Ascending aorta (tissue), 2 donors: ENCODE measurements around the gene KIZ. TPM values are rescaled to one million over a fixed set of nuclear protein-coding genes. Genes with fewer than 3 reads are reported as not detected.

Experiments used
- DNase-seq, 2 donors: peaks; one replicate each; pipeline ENCODE4 v3.0.0-alpha.2; 2019; ENCODE audit warnings: low spot score in 2 of 2
- H3K27ac ChIP-seq, 2 donors: fragments of 200-600 bp; sonication (generic); one replicate each; pipeline ENCODE4 v1.5.1; 2016 to 2017; ENCODE audit warnings: mild to moderate bottlenecking in 1 of 2
- H3K27me3 ChIP-seq: fragments of 200-600 bp; sonication (generic); one replicate; pipeline ENCODE4 v1.5.1; 2017
- H3K36me3 ChIP-seq, 2 donors: fragments of 200-600 bp; sonication (generic); one replicate each; pipeline ENCODE4 v1.5.1; 2016
- H3K4me1 ChIP-seq, 2 donors: fragments of 200-600 bp; sonication (generic); one replicate each; pipeline ENCODE4 v1.5.1; 2016 to 2017; ENCODE audit warnings: mild to moderate bottlenecking in 1 of 2
- H3K4me3 ChIP-seq, 2 donors: fragments of 200-600 bp; sonication (generic); one replicate each; pipeline ENCODE4 v1.5.1; 2016 to 2017; ENCODE audit warnings: mild to moderate bottlenecking in 1 of 2
- H3K9me3 ChIP-seq, 2 donors: fragments of 200-600 bp; sonication (generic); one replicate each; pipeline ENCODE4 v1.5.1; 2016
- CTCF ChIP-seq, 3 experiments: fragments of 200-600 bp in 2 of 3; fragments of 450-650 bp in 1 of 3; sonication (generic) in 2 of 3; IDR thresholded peaks; one replicate each; pipeline ENCODE4 v1.5.1; 2016 to 2019; ENCODE audit warnings: antibody characterized with exemption in 3 of 3, mild to moderate bottlenecking in 1 of 3, moderate library complexity in 1 of 3
- intact Hi-C: fragments of 100-400 bp; cut with DNase I; formaldehyde crosslinking; loops from one replicate; pipeline ENCODE4 v1.15.1; 2023
- total RNA-seq: library from RNA; depleted of rRNA; stranded (reverse); fragments of >200 nt; gene quantifications from one replicate; pipeline ENCODE4 v1.1.0, GENCODE V29; 2016

Gene KIZ
- total RNA-seq, 1 donor from 2014 or later, result 7.8 TPM

GRCh38 chr20:21237956-21238799 lies 112.3 kb downstream of the KIZ start:
- Histone ChIP-seq H3K9me3 (no peaks in the 10 kb centered on the region), H3K27me3 (no peaks in the 10 kb centered on the region), H3K4me3 (no peak overlapping the region), H3K4me1 (peaks cover 0 to 3% of the 10 kb centered on the region in 2 donors), H3K36me3 (peaks cover 8 to 10% of the 10 kb centered on the region in 2 donors), H3K27ac (no peak overlapping the region)
- intact Hi-C loops, result loop anchor here (5.0 kb wide), 1 partner anchor 334 kb away; no protein-coding TSS in a partner anchor
- no peak for TF ChIP-seq CTCF (IDR thresholded peaks at IDR 0.05)
- no peak for DNase-seq

DNA sequence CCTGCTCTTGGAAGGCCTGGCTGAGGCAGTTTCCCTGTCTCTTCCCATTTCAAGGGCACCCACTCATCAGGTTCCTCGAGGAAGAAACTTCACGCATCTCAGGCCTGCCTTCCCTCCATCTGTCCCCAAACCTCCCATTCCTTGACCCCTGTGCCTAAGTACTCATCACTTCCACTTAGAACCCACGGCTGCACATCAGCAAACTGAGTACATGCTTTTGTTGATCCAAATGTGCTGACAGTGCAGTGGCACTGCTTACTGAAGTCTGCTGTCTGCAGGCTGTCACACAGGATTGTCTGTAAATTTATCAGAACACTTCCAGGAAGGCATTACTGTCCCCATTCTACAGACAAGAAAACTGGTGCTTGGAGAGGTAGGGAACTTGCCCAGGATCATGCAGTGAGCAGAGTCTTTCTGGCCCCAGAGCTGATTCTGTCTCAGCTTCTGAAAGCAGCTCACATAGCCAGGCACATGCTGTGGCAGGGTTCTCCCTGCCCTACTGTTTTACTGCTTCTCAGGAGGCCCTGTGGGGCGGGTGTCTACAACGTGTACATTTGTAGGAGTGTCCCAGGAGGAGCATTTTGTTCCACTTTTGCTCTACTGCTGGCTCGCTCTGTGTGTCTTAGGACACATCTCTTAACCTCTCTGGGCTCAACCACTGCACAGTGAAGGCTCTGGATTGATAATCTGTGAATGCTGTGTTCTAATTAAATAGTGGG lies 113.1 kb downstream of the KIZ start:
- peaks cover 0 to 3% of the 10 kb centered on the region in 2 donors for H3K4me1 ChIP-seq
- H3K9me3 ChIP-seq, result no peaks in the 10 kb centered on the region
- intact Hi-C loops, result loop anchor here (5.0 kb wide), 1 partner anchor 333 kb away; no protein-coding TSS in a partner anchor
- H3K4me3 ChIP-seq, result no peak overlapping the region
- no peaks in the 10 kb centered on the region for H3K27me3 ChIP-seq
- no peak overlapping the region for H3K27ac ChIP-seq
- H3K36me3 ChIP-seq, result peaks cover 8 to 9% of the 10 kb centered on the region in 2 donors
- no peak for TF ChIP-seq CTCF (IDR thresholded peaks at IDR 0.05)
- no peak for DNase-seq

DNA sequence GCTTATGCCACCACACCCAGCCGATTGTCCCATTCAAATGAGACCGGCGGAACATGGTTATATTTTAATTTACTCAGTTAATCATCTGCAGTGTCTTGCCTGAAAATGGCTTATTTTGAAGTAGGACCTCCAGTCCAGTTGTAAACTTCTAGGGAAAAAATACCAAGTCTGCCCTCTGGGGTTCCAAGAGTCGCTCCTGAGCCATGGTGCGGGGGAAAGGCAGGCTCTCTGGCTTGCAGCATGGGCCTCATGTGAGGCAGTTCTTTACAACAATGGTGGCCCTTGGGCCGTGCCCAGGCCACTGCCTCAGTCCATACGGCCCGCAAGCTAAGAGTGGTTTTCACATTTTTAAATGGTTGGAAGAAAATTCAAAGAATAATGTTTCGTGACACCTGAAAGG lies 114.5 kb downstream of the KIZ start:
- DNase-seq, result no peak
- Histone ChIP-seq H3K9me3 (no peaks in the 10 kb centered on the region), H3K27ac (no peak overlapping the region), H3K4me3 (no peak overlapping the region), H3K27me3 (no peaks in the 10 kb centered on the region), H3K36me3 (peaks cover 8 to 22% of the 10 kb centered on the region in 2 donors), H3K4me1 (peaks cover 0 to 3% of the 10 kb centered on the region in 2 donors)
- TF ChIP-seq CTCF (IDR thresholded peaks at IDR 0.05), result no peak
- intact Hi-C loops, result no loop called here

DNA sequence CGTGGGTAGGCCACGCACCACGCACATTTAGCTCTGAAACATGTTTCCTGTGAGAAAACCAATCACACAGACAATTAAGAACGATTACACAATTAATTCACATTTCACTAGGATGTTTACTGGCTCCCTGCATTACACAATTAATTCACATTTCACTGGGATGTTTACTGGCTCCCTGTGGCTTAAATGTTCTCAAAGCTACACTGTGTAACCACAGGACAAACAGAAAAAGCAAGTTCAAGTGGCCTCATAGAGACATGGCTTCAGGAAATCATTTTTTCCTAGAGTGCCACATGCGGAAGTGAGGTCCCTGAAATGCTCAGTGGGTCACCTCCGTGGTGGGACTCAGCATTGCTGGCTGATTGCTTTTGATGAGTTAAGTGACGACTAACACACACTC lies 115.5 kb downstream of the KIZ start:
- Histone ChIP-seq H3K27me3 (no peaks in the 10 kb centered on the region), H3K36me3 (peaks cover 8 to 26% of the 10 kb centered on the region in 2 donors), H3K9me3 (no peaks in the 10 kb centered on the region), H3K27ac (no peak overlapping the region), H3K4me3 (no peak overlapping the region), H3K4me1 (no peaks in the 10 kb centered on the region)
- TF ChIP-seq CTCF (IDR thresholded peaks at IDR 0.05), result no peak
- DNase-seq, result no peak
- intact Hi-C loops, result no loop called here

DNA sequence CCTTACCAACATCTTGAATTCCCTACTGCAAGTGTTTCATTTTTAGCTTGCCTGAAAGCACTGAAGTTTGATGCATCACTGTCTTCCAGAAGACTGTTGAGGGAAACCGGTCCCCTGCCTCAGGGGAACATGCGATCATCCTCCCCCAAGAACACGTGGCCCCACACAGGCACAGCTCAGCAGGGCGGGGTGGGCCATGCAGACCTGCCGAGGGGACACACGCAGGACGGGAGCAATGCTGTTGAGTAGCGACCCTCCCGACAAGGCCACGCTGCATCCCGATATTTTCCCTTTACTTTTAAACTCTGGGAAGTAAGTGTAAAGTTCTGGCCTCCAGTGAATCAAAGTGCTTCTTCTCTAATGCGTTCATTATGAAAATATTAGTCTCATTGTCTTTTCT lies 117.9 kb downstream of the KIZ start:
- Histone ChIP-seq H3K27ac (no peak overlapping the region), H3K4me1 (no peaks in the 10 kb centered on the region), H3K27me3 (no peaks in the 10 kb centered on the region), H3K4me3 (no peak overlapping the region), H3K9me3 (no peaks in the 10 kb centered on the region), H3K36me3 (peaks cover 5 to 22% of the 10 kb centered on the region in 2 donors)
- no peak for TF ChIP-seq CTCF (IDR thresholded peaks at IDR 0.05)
- no peak for DNase-seq
- intact Hi-C loops, result no loop called here
